GM12801 (cell line): ENCODE measurements around the gene DHTKD1.

Experiments
- CTCF ChIP-seq: IDR thresholded peaks from one replicate; pipeline ENCODE4 v1.5.1; 2011; ENCODE audit warnings: control low read depth; ENCODE audit not compliant: insufficient read length; ENCODE audit errors: extremely low read depth

DHTKD1 gene

GRCh38 chr10:12031404-12031803 lies 37.4 kb upstream of the DHTKD1 start:
- TF ChIP-seq CTCF: no peak

GRCh38 chr10:12036073-12036655 lies 32.6 kb upstream of the DHTKD1 start:
- no peak for TF ChIP-seq CTCF

GRCh38 chr10:12041766-12042408 lies 26.9 kb upstream of the DHTKD1 start:
- TF ChIP-seq CTCF: no peak

GRCh38 chr10:12042409-12042796 lies 26.4 kb upstream of the DHTKD1 start:
- no peak for TF ChIP-seq CTCF

- TF ChIP-seq CTCF: no peak
These were observed 25.7 kb upstream of the DHTKD1 start, which contains the start of gene UPF2 for GRCh38 chr10:12042797-12043651. UPF2 (minus strand) TSS chr10:12042809; CDS start chr10:12035423, 7,386 bp downstream.

GRCh38 chr10:12045596-12045995 lies 23.2 kb upstream of the DHTKD1 start:
- no peak for TF ChIP-seq CTCF

GRCh38 chr10:12048547-12048946 lies 20.2 kb upstream of the DHTKD1 start:
- no peak for TF ChIP-seq CTCF
